ENCODE results near the gene IKZF3. TPM values are rescaled to one million over a fixed set of nuclear protein-coding genes. Genes with fewer than 3 reads are reported as not detected.
A peak's percentile ranks its signal among the peaks of the same experiment; 100 is the strongest.

IKZF3 gene
- total and polyA plus RNA-seq, 3 experiments from 2014 or later: 119 to 138 (median 126) TPM

DNA sequence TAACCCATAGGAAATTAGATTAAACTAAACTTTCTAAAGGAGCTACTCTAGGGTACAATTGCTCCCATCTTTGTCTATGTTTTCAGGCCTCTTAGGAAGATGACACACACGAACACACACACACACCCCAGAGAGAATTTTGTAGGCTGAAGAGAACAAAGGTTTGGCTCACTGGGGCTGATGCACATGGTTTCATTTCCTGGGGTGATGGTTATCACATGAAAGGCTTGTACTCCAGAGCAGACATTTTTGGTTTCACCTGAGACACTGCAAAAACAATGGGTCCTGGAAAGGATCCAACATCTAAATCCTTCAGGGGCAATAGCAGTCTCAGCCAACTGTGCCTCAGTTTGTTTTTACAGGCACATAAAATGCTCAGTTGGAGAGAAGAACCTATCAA, 63.6 kb downstream of the IKZF3 start:
- H3K27me3 Mint-ChIP-seq: no peaks in the 10 kb centered on the region
- Histone ChIP-seq H3K36me3 (ENCODE audit: insufficient read depth, low read length) (no peaks in the 10 kb centered on the region), H3K27me3 (ENCODE audit: insufficient read depth, low read length, poor library complexity, severe bottlenecking) (no peaks in the 10 kb centered on the region), H3K4me3 (ENCODE audit: low read length) (no peak overlapping the region), H3K4me1 (ENCODE audit: insufficient read depth, low read length) (peaks cover 43% of the 10 kb centered on the region), H3K27ac (ENCODE audit: low read depth, low read length) (no peak overlapping the region), H3K9me3 (ENCODE audit: low read length) (no peaks in the 10 kb centered on the region)
- no peaks in the 10 kb centered on the region for H3K9me3 Mint-ChIP-seq
- peaks cover 0 to 33% (median 11%) of the 10 kb centered on the region in 3 donors for H3K36me3 Mint-ChIP-seq
- CTCF ChIA-PET: no interaction called here
- POLR2A ChIA-PET: interaction anchor here (0.6 kb wide), 1 partner anchor 9 kb away, joined by 4 read pairs; no protein-coding TSS in a partner anchor
- peak overlapping the region; percentile 59 to 90 (median 86) for H3K27ac Mint-ChIP-seq
- peak in 3 of 5 donors; percentile 64 to 83 (median 69) for DNase-seq
- peaks cover 53 to 75% (median 67%) of the 10 kb centered on the region in 3 donors for H3K4me1 Mint-ChIP-seq
- peak overlapping the region in 6 of 7 donors; percentile 30 to 65 (median 50) for H3K4me3 Mint-ChIP-seq

GRCh38 chr17:39799395-39799794, 64.7 kb downstream of the IKZF3 start:
- Histone ChIP-seq H3K9me3 (ENCODE audit: low read length) (no peaks in the 10 kb centered on the region), H3K27ac (ENCODE audit: low read depth, low read length) (no peak overlapping the region), H3K27me3 (ENCODE audit: insufficient read depth, low read length, poor library complexity, severe bottlenecking) (no peaks in the 10 kb centered on the region), H3K4me1 (ENCODE audit: insufficient read depth, low read length) (peaks cover 52% of the 10 kb centered on the region), H3K36me3 (ENCODE audit: insufficient read depth, low read length) (no peaks in the 10 kb centered on the region), H3K4me3 (ENCODE audit: low read length) (no peak overlapping the region)
- DNase-seq: no peak
- H3K4me1 Mint-ChIP-seq: peaks cover 52 to 75% (median 64%) of the 10 kb centered on the region in 3 donors
- no peaks in the 10 kb centered on the region for H3K27me3 Mint-ChIP-seq
- H3K27ac Mint-ChIP-seq: peak overlapping the region in 7 of 8 donors; percentile 74 to 90 (median 81)
- ChIA-PET CTCF (no interaction called here), POLR2A (no interaction called here)
- peaks cover 0 to 31% (median 9%) of the 10 kb centered on the region in 3 donors for H3K36me3 Mint-ChIP-seq
- no peak overlapping the region for H3K4me3 Mint-ChIP-seq
- H3K9me3 Mint-ChIP-seq: no peaks in the 10 kb centered on the region

- H3K4me3 Mint-ChIP-seq: peak overlapping the region; percentile 22 to 82 (median 74)
- peaks cover 11 to 38% (median 17%) of the 10 kb centered on the region in 3 donors for H3K36me3 Mint-ChIP-seq
- DNase-seq: peak in 3 of 5 donors; percentile 45 to 57 (median 48)
- Histone ChIP-seq H3K4me3 (ENCODE audit: low read length) (peak overlapping the region; percentile 17), H3K36me3 (ENCODE audit: insufficient read depth, low read length) (peaks cover 3% of the 10 kb centered on the region), H3K9me3 (ENCODE audit: low read length) (no peaks in the 10 kb centered on the region), H3K4me1 (ENCODE audit: insufficient read depth, low read length) (peaks cover 71% of the 10 kb centered on the region), H3K27me3 (ENCODE audit: insufficient read depth, low read length, poor library complexity, severe bottlenecking) (no peaks in the 10 kb centered on the region), H3K27ac (ENCODE audit: low read depth, low read length) (no peak overlapping the region)
- ChIA-PET POLR2A (interaction anchor here (0.7 to 3.1 kb wide), 6 partner anchors 12 to 49 kb away, joined by 3 to 24 read pairs (median 6); no protein-coding TSS in a partner anchor), CTCF (interaction anchor here (0.9 to 1.9 kb wide), 9 partner anchors 11 to 173 kb away, joined by 3 to 8 read pairs (median 3); no protein-coding TSS in a partner anchor)
- no peaks in the 10 kb centered on the region for H3K27me3 Mint-ChIP-seq
- H3K9me3 Mint-ChIP-seq: no peaks in the 10 kb centered on the region
- H3K4me1 Mint-ChIP-seq: peaks cover 67 to 85% (median 84%) of the 10 kb centered on the region in 3 donors
- H3K27ac Mint-ChIP-seq: peak overlapping the region; percentile 81 to 97 (median 92)
These were observed 69.7 kb downstream of the IKZF3 start for GRCh38 chr17:39794249-39794970.

- POLR2A ChIA-PET: interaction anchor here (0.7 to 3.1 kb wide), 7 partner anchors 9 to 26 kb away, joined by 3 to 24 read pairs (median 7); no protein-coding TSS in a partner anchor
- Mint-ChIP-seq H3K27me3 (no peaks in the 10 kb centered on the region), H3K36me3 (peaks cover 11 to 43% (median 19%) of the 10 kb centered on the region in 3 donors)
These were observed 70.7 kb downstream of the IKZF3 start for GRCh38 chr17:39793301-39793872.

DNA sequence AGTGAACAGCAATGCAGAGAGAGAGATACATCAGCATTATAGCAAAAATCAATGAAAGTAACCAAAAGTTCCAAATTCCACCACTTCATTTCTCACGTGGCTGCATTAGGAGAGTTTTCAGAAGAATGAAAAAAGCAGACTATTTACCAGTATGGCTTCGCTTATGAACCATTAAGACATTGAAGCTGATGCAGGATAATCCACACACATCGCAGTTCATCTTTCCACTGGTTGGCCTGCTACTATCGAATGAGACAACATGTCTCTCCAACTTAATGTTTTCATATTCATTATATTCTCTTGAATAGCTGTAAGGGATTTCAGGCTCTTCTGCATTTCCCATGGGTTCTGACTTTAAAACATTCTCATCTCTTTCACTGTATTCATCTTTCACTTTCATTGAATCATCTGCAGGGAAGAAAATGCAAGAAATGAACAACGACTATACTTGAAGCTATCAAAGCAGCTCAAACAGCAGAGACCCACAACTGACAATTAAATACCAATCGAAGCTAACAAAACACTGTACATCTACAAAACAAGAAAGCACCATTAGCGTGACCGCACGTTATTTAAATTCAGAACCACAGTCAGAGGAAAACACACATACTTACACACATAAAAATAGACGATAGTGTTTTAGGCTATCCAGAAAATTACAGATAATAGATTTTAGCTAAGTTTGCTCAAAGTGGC, 71.4 kb downstream of the IKZF3 start:
- peaks cover 17 to 46% (median 22%) of the 10 kb centered on the region in 3 donors for H3K36me3 Mint-ChIP-seq
- no peaks in the 10 kb centered on the region for H3K27me3 ChIP-seq (ENCODE audit: insufficient read depth, low read length, poor library complexity, severe bottlenecking)
- H3K9me3 Mint-ChIP-seq: no peaks in the 10 kb centered on the region
- H3K4me3 Mint-ChIP-seq: peak overlapping the region; percentile 15 to 82 (median 78)
- H3K27ac Mint-ChIP-seq: peak overlapping the region; percentile 1 to 97 (median 92)
- H3K36me3 ChIP-seq (ENCODE audit: insufficient read depth, low read length): peaks cover 15% of the 10 kb centered on the region
- no peaks in the 10 kb centered on the region for H3K9me3 ChIP-seq (ENCODE audit: low read length)
- POLR2A ChIA-PET: interaction anchor here (0.7 to 3.1 kb wide), 7 partner anchors 9 to 49 kb away, joined by 3 to 24 read pairs (median 4); no protein-coding TSS in a partner anchor
- H3K4me1 ChIP-seq (ENCODE audit: insufficient read depth, low read length): peaks cover 58% of the 10 kb centered on the region
- DNase-seq: no peak
- no peaks in the 10 kb centered on the region for H3K27me3 Mint-ChIP-seq
- H3K4me1 Mint-ChIP-seq: peaks cover 60 to 75% (median 73%) of the 10 kb centered on the region in 3 donors
- no peak overlapping the region for H3K27ac ChIP-seq (ENCODE audit: low read depth, low read length)
- peak overlapping the region; percentile 6 for H3K4me3 ChIP-seq (ENCODE audit: low read length)
- CTCF ChIA-PET: interaction anchor here (0.6 to 1.3 kb wide), 6 partner anchors 13 to 171 kb away, joined by 3 to 7 read pairs (median 4); no protein-coding TSS in a partner anchor

More at GRCh38 chr17:39793301-39793872, 70.7 kb downstream of the IKZF3 start:
- Histone ChIP-seq H3K4me1 (ENCODE audit: insufficient read depth, low read length) (peaks cover 60% of the 10 kb centered on the region), H3K27me3 (ENCODE audit: insufficient read depth, low read length, poor library complexity, severe bottlenecking) (no peaks in the 10 kb centered on the region), H3K36me3 (ENCODE audit: insufficient read depth, low read length) (peaks cover 8% of the 10 kb centered on the region), H3K4me3 (ENCODE audit: low read length) (peak overlapping the region; percentile 6), H3K9me3 (ENCODE audit: low read length) (no peaks in the 10 kb centered on the region), H3K27ac (ENCODE audit: low read depth, low read length) (no peak overlapping the region)
- H3K9me3 Mint-ChIP-seq: no peaks in the 10 kb centered on the region
- H3K4me3 Mint-ChIP-seq: peak overlapping the region; percentile 15 to 82 (median 78)
- H3K27ac Mint-ChIP-seq: peak overlapping the region; percentile 81 to 97 (median 92)
- CTCF ChIA-PET: interaction anchor here (0.6 to 1.9 kb wide), 10 partner anchors 13 to 172 kb away, joined by 3 to 8 read pairs (median 4); no protein-coding TSS in a partner anchor
- DNase-seq: no peak
- H3K4me1 Mint-ChIP-seq: peaks cover 61 to 76% (median 74%) of the 10 kb centered on the region in 3 donors

DNA sequence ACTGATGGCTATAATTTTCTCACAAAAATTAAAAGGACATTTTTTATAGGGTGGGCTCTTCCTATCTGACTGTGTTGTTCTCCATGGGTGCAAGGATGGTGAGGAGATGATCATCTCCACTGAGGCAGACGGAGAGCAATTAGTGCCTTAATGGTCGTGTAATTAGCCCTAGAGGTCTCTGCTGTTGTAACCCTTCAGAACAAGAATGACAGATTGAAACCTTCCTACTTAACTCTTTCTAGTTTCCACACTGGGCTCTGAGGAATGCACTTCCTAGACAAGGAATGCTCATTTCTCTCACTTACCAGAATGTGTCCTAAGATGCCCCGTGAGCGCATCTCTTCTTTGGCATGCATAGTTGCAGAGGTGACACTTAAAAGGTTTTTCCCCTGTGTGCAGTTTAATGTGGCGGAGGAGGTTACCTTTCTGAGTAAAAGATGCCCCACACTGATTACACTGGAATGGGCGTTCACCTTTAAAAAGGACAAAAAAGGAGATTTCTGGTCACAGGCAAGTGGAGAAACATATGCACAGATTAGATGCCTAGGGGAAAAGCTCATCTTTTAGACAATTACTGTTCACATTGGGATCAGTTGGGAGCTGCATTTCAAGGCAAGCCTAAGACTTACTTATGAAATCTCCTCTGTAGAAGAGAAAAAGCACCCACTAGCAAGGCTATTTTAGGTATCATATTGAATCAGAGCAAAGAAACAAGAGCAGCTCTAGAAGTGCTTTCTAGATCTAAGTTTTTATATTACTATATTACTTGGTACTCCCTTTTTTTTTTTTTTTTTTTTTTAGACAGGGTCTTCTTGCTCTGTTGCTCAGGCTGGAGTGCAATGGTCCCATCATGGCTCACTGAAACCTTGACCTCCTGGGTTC, 72.8 kb downstream of the IKZF3 start:
- Mint-ChIP-seq H3K9me3 (no peaks in the 10 kb centered on the region), H3K36me3 (peaks cover 24 to 54% (median 24%) of the 10 kb centered on the region in 3 donors), H3K4me1 (peaks cover 62 to 81% (median 77%) of the 10 kb centered on the region in 3 donors), H3K27me3 (no peaks in the 10 kb centered on the region), H3K4me3 (peak overlapping the region; percentile 5 to 82 (median 71)), H3K27ac (peak overlapping the region; percentile 72 to 93 (median 90))
- Histone ChIP-seq H3K36me3 (ENCODE audit: insufficient read depth, low read length) (peaks cover 19% of the 10 kb centered on the region), H3K27me3 (ENCODE audit: insufficient read depth, low read length, poor library complexity, severe bottlenecking) (no peaks in the 10 kb centered on the region), H3K9me3 (ENCODE audit: low read length) (no peaks in the 10 kb centered on the region), H3K27ac (ENCODE audit: low read depth, low read length) (no peak overlapping the region), H3K4me3 (ENCODE audit: low read length) (peak overlapping the region; percentile 6), H3K4me1 (ENCODE audit: insufficient read depth, low read length) (peaks cover 57% of the 10 kb centered on the region)
- ChIA-PET POLR2A (interaction anchor here (0.6 to 3.1 kb wide), 5 partner anchors 9 to 28 kb away, joined by 3 to 14 read pairs (median 7); no protein-coding TSS in a partner anchor), CTCF (interaction anchor here (1.1 to 1.2 kb wide), 2 partner anchors 22 to 32 kb away, joined by 3 to 4 read pairs; no protein-coding TSS in a partner anchor)
- DNase-seq: peak in 3 of 5 donors; percentile 31 to 56 (median 55)
